Neural progenitor cell (in vitro differentiated cells): ENCODE results near the gene PDGFD.

Source experiments
- EZH2 ChIP-seq: fragments of 200-600 bp; sonication (generic); IDR thresholded peaks from 2 replicates; pipeline ENCODE4 v1.6.1; 2017; ENCODE audit warnings: antibody characterized with exemption, mild to moderate bottlenecking, moderate library complexity
- EZH2phosphoT487 ChIP-seq: fragments of 200-600 bp; sonication (generic); IDR thresholded peaks from 2 replicates; pipeline ENCODE4 v1.6.1; 2017; ENCODE audit warnings: antibody characterized with exemption
- TF ChIP-seq, protein P1 (sequence below): fragments of 200-600 bp; sonication (generic); IDR thresholded peaks from 2 replicates; pipeline ENCODE4 v1.5.1; 2017; ENCODE audit warnings: antibody characterized with exemption, mild to moderate bottlenecking

DNA sequence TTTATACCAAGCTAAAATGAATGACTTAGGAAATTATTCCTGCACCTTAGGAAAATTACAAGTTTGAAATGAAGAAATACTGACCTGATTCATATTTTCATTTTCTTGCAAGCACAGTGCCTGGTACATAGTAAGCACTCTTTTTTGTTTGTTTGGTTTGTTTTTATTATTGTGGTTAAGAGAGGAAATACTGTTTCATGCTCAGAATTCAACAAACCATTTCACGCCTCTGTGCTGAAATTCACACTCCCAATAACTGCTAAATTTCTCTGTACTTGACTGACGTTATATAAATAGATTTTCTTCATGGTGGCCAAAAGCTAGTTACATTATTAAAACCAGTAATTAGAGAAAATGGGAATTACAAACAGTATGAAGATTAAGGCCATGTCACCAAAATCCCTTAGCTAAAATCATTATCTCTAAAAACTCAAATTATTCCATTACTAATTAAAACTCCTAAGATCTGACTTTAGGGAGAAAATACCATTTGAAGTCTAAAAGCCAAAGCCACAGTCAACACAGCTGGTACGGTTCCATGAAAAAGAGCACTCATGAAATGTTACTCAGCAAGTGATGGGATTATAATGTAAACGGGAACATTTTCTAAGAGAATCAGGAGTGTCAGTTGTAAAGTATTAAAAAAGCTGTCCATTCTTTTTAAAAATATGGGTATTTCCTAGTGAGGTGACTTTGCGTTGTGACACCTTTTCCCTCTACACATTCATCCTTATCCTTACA lies 205.3 kb downstream of the PDGFD start:
- TF ChIP-seq, protein P1, sequence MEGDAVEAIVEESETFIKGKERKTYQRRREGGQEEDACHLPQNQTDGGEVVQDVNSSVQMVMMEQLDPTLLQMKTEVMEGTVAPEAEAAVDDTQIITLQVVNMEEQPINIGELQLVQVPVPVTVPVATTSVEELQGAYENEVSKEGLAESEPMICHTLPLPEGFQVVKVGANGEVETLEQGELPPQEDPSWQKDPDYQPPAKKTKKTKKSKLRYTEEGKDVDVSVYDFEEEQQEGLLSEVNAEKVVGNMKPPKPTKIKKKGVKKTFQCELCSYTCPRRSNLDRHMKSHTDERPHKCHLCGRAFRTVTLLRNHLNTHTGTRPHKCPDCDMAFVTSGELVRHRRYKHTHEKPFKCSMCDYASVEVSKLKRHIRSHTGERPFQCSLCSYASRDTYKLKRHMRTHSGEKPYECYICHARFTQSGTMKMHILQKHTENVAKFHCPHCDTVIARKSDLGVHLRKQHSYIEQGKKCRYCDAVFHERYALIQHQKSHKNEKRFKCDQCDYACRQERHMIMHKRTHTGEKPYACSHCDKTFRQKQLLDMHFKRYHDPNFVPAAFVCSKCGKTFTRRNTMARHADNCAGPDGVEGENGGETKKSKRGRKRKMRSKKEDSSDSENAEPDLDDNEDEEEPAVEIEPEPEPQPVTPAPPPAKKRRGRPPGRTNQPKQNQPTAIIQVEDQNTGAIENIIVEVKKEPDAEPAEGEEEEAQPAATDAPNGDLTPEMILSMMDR, result no peak
- TF ChIP-seq EZH2phosphoT487 (no peak), EZH2 (no peak)
